Ishikawa (cell line): ENCODE data around the gene RAB43.

Source experiments
- RAD21 ChIP-seq: IDR thresholded peaks from 2 replicates; pipeline ENCODE4 v1.6.1; 2012; ENCODE audit warnings: low read depth
- TF ChIP-seq, protein P1 (sequence below): IDR thresholded peaks from 2 replicates; pipeline ENCODE4 v1.6.1; 2012; ENCODE audit warnings: low read depth, mild to moderate bottlenecking

- no peak for TF ChIP-seq RAD21
- TF ChIP-seq, protein P1, sequence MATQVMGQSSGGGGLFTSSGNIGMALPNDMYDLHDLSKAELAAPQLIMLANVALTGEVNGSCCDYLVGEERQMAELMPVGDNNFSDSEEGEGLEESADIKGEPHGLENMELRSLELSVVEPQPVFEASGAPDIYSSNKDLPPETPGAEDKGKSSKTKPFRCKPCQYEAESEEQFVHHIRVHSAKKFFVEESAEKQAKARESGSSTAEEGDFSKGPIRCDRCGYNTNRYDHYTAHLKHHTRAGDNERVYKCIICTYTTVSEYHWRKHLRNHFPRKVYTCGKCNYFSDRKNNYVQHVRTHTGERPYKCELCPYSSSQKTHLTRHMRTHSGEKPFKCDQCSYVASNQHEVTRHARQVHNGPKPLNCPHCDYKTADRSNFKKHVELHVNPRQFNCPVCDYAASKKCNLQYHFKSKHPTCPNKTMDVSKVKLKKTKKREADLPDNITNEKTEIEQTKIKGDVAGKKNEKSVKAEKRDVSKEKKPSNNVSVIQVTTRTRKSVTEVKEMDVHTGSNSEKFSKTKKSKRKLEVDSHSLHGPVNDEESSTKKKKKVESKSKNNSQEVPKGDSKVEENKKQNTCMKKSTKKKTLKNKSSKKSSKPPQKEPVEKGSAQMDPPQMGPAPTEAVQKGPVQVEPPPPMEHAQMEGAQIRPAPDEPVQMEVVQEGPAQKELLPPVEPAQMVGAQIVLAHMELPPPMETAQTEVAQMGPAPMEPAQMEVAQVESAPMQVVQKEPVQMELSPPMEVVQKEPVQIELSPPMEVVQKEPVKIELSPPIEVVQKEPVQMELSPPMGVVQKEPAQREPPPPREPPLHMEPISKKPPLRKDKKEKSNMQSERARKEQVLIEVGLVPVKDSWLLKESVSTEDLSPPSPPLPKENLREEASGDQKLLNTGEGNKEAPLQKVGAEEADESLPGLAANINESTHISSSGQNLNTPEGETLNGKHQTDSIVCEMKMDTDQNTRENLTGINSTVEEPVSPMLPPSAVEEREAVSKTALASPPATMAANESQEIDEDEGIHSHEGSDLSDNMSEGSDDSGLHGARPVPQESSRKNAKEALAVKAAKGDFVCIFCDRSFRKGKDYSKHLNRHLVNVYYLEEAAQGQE: no peak
Measured at GRCh38 chr3:129131465-129132088, 10.0 kb upstream of the RAB43 start.
